Inflammatory macrophage treated with lipopolysaccharide for 4 hours (primary cell): ENCODE data around the gene C9.
"Not testable (repeated sequence)": the region's sequence is repeated elsewhere in the genome, so short reads cannot be mapped to it uniquely, and the experiment has no call there.

Experiments
- DNase-seq: peaks from one replicate; pipeline ENCODE4 v3.0.0-alpha.2; 2020

C9 gene

GRCh38 chr5:39370555-39371366, 6.5 kb upstream of the C9 start:
- DNase-seq, result no peak

GRCh38 chr5:39369123-39369815, 5.0 kb upstream of the C9 start:
- DNase-seq, result no peak

GRCh38 chr5:39368116-39368515, 3.8 kb upstream of the C9 start:
- no peak for DNase-seq

- no peak for DNase-seq
These were observed 3.4 kb upstream of the C9 start for GRCh38 chr5:39367711-39368110.

GRCh38 chr5:39363217-39363616, 1.1 kb downstream of the C9 start:
- no peak for DNase-seq

GRCh38 chr5:39362646-39363045, 1.6 kb downstream of the C9 start:
- no peak for DNase-seq

- no peak for DNase-seq
These were observed 3.0 kb downstream of the C9 start for GRCh38 chr5:39361306-39361705.

- peak; percentile 65 for DNase-seq
These were observed 3.7 kb downstream of the C9 start for GRCh38 chr5:39360471-39361111.

- DNase-seq, result no peak
These were observed 8.0 kb downstream of the C9 start for GRCh38 chr5:39356263-39356662.

- DNase-seq, result no peak
These were observed 9.0 kb downstream of the C9 start for GRCh38 chr5:39355324-39355723.

- no peak for DNase-seq
These were observed 10.4 kb downstream of the C9 start for GRCh38 chr5:39353717-39354399.

GRCh38 chr5:39352951-39353350, 11.3 kb downstream of the C9 start:
- no peak for DNase-seq

GRCh38 chr5:39352170-39352569, 12.1 kb downstream of the C9 start:
- DNase-seq, result no peak

- no peak for DNase-seq
These were observed 14.8 kb downstream of the C9 start for GRCh38 chr5:39349484-39349883.

- DNase-seq, result no peak
These were observed 21.8 kb downstream of the C9 start for GRCh38 chr5:39342460-39342859.

GRCh38 chr5:39341896-39342295, 22.4 kb downstream of the C9 start:
- no peak for DNase-seq

GRCh38 chr5:39340506-39340905, 23.8 kb downstream of the C9 start:
- DNase-seq, result no peak

GRCh38 chr5:39337252-39337915, 26.9 kb downstream of the C9 start:
- DNase-seq, result no peak

GRCh38 chr5:39334296-39334695, 30.0 kb downstream of the C9 start:
- DNase-seq, result not testable (repeated sequence)

GRCh38 chr5:39333104-39333503, 31.2 kb downstream of the C9 start:
- no peak for DNase-seq

- DNase-seq, result no peak
These were observed 32.4 kb downstream of the C9 start for GRCh38 chr5:39331861-39332381.

GRCh38 chr5:39328731-39329130, 35.6 kb downstream of the C9 start:
- DNase-seq, result no peak

GRCh38 chr5:39323542-39323941, 40.8 kb downstream of the C9 start:
- DNase-seq, result no peak
